ENCODE results near the gene FUCA2.

Gene FUCA2

DNA sequence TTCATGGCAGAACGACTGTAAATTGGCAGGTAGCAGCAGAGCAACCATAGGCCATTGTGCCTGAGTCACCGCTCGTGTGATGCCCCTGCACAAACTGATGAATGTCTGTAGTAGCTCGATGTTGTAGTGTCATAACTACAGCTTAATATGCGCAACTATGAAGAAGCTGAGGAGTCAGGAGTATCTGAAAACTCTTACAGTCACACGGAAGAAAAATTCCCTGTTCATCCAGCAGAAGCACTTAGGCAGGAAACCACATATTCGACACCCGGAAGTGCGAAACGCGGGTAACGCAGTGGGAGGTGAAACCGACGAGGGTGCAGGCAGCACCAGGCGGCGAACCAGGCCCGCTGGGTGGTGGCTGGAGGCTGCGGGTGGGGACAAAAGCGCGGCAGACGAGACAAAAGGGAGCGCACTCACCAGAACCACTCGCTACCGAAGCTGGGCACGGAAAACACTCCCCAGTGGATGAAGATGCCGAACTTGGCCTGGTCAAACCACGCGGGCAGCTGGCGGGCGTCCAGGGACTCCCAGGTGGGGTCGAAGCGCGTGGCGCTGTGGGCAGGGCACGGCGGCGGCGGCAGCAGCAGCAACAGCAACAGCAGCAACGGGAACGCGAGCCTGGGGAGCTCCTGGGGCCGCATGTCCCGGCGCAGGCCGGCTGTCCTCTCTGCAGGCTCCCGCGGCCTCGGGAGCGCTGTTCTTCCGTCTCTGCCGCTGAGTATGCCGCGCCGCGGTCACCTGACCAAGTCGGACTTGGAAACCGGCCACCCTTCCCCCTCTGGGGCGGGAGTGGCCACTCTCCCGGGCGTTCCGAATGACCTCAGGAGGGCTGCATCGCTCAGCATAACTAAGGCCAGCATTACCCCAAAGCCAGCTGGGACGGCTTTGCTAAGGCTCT, at the start of gene FUCA2:
FUCA2 (minus strand) TSS at position 730 of the 901 bp plus-strand sequence; CDS start at position 644, 86 bp downstream.
- DNase-seq, result peak; percentile 46

GRCh38 chr6:143561105-143561704, 49.7 kb upstream of the FUCA2 start:
- no peak for DNase-seq

GRCh38 chr6:143559051-143559660, 47.6 kb upstream of the FUCA2 start:
- no peak for DNase-seq

DNA sequence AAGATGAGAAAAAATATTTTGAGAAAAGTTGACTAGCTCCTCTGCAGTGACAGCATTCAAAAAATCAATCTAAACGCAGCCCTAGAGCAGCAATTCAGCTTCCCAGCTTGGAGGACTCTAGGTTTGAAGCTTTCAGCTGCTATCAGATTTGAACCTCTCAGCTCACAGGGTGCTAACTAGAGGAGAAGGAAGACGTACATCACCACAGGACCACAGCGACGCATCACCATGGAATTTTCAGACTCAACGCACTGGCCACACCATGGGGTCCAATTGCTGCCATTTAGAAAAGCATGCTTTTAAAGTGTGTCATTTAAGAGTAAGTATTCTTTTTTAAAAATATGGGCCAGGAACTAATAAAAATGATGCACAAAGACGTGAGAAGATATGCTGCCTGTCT, 45.0 kb upstream of the FUCA2 start:
- no peak for DNase-seq

DNA sequence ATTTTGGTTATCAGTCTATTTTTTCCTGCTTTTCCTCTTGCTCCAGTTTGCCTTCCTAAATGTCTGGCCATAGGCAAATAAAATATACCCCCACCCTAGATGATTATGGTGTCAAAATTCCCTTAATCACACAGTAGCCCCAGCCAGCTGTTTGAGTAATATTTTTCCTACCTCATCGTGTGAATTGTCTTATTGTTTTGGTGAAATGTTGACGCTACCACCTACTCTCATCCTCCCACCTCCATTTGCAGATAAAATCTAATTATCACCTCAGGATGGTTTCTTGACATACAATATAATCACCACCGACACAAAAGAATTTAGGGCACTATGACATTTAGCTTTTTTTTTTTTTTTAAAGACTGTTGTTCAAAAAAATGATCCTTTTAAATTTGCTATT, 44.1 kb upstream of the FUCA2 start:
- DNase-seq, result no peak

DNA sequence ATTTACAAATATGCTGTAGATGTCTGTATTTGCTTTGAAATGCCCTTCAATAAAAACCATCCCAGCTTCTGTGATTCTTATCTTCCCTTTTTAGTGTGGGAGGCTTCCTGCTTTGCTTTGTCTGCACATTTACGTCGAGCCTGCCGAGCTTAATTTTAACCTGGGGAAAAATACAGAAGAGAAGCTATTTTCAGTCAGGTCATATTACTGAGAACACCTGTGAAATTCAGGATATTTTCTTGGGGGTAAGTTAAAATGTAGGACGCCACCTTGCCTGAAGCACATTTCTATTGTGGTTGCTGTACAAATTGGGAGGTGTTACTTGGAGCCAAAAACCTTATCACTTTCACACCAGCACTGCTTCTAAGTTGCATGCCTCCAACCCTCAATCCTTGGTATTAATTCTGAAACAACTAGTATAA, 43.6 kb upstream of the FUCA2 start:
- no peak for DNase-seq

DNA sequence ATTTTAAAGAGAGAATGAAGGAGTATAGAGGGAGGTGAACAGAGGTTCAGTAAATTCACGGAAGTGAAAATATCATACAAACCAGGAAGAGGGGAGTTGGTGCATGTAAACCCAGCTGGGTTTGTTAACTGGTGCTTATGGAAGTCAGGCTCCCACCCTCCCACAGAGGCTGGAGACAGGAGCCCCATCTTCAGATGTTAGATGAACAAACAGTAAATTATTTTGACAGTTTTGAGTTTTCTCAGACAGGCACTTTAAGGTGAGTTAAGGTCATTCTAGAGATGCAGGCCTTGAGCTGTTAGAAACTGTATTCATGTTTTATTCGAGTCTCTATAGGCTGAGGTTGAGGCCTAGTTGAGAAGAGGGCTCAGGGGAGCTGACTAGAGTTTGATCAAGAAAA, 41.8 kb upstream of the FUCA2 start:
- DNase-seq, result no peak

DNA sequence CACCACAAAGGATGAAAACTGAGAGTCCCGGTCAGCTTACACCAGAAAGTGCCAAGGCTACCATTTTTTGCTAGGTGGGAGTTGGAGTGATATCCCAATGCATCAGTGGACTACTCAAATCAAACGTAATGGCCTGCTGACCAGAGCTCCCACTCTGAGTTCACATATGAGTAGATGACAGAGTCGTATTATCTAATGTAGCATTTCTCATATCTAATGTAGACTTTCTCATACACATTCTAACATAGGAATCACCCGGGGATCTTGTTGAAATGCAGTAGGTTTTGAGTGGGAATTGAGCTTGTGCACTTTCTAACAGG, 38.4 kb upstream of the FUCA2 start:
- DNase-seq, result no peak

DNA sequence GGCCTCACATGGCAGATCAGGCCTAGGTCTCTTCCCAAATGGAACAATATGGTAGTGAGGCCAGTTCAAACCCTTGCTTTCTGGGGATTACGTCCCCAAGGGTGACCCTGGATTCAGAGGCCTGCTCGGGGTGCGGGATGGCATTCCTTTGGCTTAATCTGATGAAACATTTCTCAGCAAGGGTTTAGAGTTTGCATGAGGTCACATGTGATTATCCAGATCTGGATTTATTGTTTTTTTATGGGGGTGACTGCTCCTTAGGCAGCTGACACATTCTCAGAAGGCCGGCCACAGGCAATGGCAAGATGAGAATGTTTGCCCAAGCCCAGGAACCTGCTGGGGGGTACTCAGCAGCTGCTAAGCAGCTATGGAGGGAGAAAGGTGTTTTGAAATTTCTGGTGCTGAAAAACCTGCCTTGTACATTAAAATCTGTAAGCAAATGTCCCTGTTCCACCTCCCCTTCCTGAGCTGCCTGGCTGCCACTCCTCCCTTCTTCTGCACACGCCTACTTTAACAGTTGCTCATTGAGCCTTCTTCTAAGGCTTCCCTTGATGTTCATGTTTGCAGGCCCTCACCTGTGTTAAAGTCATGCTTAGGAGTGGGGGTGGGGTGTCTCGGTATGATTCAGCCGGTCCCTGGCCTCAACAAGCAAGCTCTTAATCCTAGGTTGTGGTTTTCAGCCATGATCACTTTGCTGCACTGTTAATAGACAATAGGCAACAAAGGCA, 37.9 kb upstream of the FUCA2 start:
- no peak for DNase-seq

DNA sequence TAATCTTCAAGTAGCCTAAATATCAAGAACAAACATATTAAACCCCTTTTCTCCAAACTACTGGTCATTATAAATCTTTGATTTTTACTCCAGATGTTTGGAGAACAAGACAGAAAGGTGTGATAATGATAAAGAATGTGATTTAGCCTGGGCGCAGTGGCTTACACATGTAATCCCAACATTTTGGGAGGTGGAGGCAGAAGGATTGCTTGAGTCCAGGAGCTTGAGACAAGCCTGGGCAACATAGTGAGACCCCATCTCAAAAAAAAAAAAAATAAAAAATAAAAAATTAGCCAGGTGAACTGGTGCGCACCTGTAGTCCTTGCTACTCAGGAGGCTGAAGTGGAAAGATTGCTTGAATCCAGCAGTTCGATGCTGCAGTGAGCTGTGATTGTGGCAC, 35.1 kb upstream of the FUCA2 start:
- DNase-seq, result no peak

DNA sequence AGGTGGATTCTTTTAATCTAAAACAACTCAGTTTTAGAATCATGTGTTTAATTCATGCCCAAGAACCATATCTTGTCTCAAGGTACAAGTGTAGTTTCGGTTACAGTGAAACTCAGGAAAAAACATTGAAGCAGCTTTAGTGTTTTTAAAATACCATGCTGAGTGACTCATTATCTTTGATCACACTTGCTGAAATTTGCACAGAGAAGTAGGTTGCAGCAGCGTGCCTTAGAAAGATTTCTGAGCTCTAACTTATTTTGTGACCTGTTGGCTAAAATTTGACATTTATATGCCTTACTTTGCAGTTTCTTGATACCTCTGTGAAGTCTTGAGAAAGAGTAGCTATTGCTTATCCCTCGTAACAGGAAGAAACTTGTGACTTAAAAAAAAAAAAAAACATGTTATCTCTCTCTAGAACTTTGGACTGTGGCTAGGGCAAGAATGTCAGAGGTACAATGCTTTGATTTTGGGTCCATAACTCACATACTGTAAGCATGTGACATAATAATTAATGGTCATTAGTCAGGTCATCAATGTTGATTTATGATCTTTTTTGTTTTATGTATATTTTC, 34.5 kb upstream of the FUCA2 start:
- DNase-seq, result no peak

DNA sequence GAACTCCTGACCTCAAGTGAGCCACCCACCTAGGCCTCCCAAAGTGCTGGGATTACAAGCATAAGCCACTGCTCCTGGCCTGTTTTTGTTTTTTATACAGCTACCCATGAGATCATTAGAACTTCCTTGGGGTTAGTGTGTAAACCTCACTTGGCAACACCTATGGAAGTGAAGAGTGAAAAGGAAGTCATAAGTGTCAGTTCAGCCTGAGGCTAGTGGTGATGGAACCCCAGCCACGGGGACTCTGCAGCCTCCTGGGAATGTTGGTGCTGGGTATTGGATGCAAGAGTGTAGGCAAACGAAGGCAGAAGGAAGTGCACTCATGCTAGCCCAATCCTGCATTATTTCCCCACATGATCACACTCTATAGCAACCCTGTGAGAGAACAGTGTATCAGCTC, 33.6 kb upstream of the FUCA2 start:
- DNase-seq, result no peak

- DNase-seq, result no peak
Observed at GRCh38 chr6:143544011-143544696, 32.6 kb upstream of the FUCA2 start.

DNA sequence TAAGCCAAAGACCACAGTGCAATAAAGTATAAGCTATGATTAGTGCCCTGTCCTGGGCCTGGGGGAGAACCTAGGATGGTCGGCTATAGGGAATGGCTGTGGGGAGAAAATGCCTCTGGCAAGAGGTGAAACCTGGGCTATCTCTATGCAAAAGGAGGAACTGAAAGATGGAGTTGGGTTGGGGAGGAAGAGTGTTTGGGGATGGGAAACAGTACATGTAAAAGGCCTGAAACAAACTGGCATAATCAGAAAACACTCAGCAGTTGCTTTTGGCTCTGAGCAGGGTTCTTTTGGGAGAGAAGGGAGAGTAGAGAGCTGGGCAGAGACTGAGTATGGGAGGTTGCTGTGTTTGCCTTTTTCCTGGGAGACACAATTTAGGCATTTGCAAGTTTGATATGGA, 31.9 kb upstream of the FUCA2 start:
- DNase-seq, result no peak

DNA sequence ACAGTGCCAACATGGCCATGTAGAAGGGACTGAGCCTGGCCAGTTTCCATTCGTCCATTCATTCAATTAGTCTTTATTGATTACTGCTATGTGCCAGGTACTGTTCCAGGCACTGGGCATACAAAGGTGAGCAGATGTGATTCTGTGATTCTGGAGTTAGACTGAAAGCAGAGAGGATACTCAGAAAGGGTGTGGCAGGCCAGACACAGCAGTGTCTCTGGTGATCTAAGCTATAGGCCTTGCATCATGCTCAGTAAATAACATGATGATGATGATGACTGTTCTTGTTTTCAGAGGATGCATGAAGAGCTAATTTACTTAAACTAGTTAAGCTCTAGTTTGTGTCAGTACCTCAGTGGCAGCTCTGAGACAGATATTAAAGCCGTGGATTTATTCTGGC, 31.4 kb upstream of the FUCA2 start:
- DNase-seq, result no peak

DNA sequence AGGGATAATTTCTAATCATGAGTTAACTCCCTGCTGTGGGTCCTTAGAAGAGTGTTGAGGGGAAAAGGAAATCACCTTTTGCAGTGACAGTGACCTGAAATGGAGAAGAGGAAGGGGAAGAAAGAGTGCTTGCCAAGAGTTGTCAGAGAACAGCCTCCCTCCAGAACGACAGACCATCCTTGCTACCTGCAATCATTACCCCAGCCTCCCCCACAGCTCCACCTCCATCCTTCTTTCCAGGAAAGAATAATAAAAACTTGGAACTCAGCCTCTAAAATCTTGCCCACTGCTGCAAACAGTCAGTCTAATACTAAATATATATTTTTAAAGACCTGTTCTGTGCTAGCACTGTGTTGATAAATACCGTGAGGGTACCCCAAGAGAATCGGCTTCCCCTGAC, 28.7 kb upstream of the FUCA2 start:
- no peak for DNase-seq

DNA sequence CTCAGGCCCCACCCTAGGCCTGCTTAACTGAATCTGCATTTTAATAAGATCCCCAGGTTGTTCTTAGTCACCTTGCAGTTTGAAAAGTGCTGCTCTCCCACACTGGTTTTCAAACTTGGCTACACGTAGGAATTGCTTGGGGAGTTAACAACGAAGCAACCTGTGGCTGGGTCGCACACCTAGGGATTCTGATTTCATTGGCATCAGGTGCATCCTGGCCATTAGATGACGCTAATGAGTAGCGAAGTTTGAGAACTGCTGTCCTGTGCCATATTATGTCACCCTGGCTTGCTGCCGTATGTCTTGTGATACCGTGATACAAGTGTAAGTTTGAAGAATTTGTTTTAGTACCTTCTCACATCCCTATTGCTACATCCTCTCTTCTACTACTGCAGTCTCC, 28.2 kb upstream of the FUCA2 start:
- no peak for DNase-seq

- no peak for DNase-seq
Observed at GRCh38 chr6:143539106-143539505, 27.6 kb upstream of the FUCA2 start.

GRCh38 chr6:143538374-143538773, 26.9 kb upstream of the FUCA2 start:
- DNase-seq, result no peak

DNA sequence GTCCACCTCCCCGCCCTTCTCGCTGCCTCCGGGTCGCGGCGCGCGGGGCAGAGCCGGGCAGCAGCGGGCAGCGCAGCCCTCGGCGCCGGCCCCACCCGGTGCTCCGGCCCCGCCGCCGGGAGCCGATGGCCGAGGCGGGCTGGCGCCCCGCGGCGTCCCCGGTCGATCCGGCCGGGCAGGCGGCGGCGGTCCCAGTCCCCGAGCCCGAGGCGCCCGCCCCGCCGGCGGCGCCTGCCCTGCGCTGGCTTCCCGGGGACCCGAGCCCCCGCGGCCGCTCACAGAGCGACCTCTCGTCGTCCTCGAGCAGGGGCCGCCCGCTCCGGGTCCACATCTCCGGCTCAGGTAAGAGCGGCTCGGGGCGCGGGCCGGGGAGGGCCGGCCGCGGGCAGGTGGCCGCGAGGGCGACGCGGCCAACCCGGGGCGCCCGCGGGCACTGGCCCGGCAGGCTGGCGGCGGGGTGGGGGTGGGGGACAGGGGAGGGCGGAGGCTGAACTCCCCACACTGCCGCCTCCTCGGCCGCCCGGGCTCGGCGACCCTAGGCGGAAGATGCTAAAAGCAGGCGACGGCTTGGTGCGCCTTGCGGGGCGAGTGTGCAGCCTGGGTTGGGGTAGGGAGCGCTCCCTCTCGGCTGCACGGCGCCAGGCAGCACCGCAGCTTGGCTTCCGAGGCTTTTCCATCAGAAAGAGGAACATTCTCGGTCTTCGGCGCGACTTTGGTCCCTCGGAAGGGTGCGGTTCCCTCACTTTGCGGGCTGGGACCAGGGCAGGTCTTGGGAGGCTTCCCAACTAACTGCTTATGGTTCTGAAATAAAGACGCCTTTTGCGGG, 25.6 kb upstream of the FUCA2 start:
- peak; percentile 63 for DNase-seq

DNA sequence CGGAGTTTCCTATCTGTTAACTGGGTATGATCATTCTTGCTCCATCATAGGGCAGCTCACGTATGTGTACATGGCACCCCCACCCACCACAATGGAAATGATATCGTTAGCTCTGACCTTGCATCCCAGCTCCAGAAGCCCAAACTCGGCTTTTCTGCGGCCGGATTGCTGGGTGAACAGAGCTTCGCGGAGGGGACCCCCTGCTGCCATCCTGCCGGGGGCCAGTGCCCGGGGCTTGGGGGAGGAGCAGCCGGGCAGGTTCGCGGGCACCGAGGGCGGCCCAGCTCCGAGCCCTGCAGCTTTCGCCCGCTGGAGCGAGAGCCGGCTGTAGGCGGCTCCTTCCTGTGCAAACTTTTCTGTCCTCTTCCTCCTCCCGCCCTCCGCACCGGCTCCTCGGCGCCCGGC, 24.9 kb upstream of the FUCA2 start:
- DNase-seq, result no peak

DNA sequence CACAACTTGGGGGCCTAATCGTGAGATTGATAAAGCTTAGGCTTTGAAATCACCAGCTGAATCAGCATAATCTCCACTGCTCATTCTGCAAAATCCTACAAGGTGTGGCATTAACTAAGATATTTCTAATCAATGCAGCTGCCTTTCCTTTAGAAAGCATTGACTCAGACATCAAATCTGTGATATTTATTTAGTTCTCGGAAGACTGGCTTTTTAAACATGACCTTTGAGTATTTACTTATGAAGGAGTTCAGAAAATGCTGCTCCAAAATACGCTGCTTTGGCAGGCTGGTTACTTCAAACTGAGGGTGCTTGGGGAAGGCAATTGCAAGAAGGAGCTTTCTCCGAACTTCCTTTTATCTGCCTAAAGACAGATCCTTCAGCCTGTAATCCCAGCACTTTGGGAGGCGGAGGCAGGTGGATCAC, 23.7 kb upstream of the FUCA2 start:
- no peak for DNase-seq

Data from NCI-H2171 (cell line).